DOHH2 (cell line): ENCODE data around the gene RPS6KA4.

ENCODE experiments used
- CTCF ChIP-seq: fragments of 200-600 bp; sonication (generic); IDR thresholded peaks from one replicate; pipeline ENCODE4 v1.5.1; 2014; ENCODE audit warnings: antibody characterized with exemption, mild to moderate bottlenecking, low read depth, low read length; ENCODE audit not compliant: poor library complexity, severe bottlenecking
- EZH2phosphoT487 ChIP-seq: fragments of 200-600 bp; sonication (generic); IDR thresholded peaks from 2 replicates; pipeline ENCODE4 v1.6.1; 2017; ENCODE audit warnings: borderline replicate concordance, mild to moderate bottlenecking, antibody characterized with exemption, low read length, moderate library complexity, mixed read lengths

GRCh38 chr11:64361659-64362058, 2.7 kb downstream of the RPS6KA4 start:
- TF ChIP-seq CTCF = no peak
- TF ChIP-seq EZH2phosphoT487 = no peak
